ENCODE data around the gene SREBF2. TPM values are rescaled to one million over a fixed set of nuclear protein-coding genes. Genes with fewer than 3 reads are reported as not detected.

The SREBF2 gene
- total and polyA plus RNA-seq, 2 of the 8 experiments (the other 6 are each of a cell fraction or from before 2014, with no cell fraction given) = 125 to 144 TPM

DNA sequence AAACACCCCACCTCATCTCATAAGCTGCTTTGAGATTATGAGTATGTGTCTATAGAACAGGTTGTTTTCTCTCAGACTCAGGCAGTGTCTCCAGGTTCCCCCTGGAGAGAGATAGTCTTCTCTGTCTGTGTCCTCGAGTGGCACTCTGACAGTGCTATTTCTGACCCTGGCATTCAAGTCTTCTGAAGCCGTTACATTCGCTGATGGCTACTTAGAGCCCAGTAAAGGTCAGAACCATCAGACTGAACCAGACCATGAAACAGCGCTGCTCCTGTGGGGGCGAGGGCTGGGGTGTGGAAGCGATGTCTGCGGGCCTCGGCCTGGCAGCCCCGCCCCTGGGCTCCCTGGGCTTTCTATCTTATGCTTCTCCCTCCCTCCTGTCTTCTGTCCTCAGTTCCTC is 58.5 kb downstream of the SREBF2 start (continued):
- TF ChIP-seq ZNF274 (IDR thresholded peaks at IDR 0.05; ENCODE audit: borderline replicate concordance, extremely low read depth, low read length) (no peak), CHD2 (IDR thresholded peaks at IDR 0.05; ENCODE audit: low read length) (no peak), JUND (IDR thresholded peaks at IDR 0.05; ENCODE audit: low read length) (no peak)

Data from H1 (cell line).